ENCODE results near the gene CREBBP.

Gene CREBBP

DNA sequence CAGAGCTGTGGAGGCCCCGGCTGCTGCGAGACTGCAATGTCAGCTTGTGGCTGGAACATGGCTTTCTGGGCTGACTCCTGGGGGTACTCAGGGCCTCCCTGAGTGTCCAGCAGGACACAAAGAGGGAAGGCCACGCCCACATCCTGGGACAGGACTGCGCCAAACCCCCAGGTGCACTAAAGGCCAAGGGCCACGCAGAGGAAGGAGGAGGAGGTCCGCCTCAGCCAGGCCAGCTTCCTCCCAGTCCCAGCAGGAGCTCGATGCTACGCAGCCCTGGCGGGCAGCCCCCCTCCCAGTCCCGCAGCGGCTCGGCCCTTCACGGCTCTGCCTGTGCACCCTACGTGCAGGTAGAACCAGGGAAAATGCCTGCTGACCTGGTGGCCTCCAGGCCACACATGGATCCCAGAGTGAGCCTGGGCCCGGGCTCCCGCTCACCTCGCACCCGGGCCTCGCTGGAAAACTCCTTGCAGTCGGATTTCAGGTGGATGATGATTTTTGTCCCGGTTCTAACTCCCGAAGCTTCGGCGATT is 204.8 kb downstream of the CREBBP start:
- H3K9me3 ChIP-seq (replicated peaks in 1 of 2; ENCODE audit: control insufficient read depth in 2 of 2, insufficient read depth in 1 of 2, low read depth in 1 of 2, low read length in 2 of 2) = peaks cover 0 to 6% of the 10 kb centered on the region in 2 donors
- no peak overlapping the region for H3K18ac ChIP-seq (ENCODE audit: low read length)
- no CpG with 5 or more reads among the region's 24 CpGs for WGBS, 2 donors (ENCODE audit: extremely low coverage in 2 of 2, insufficient read length in 2 of 2, insufficient replicate concordance in 1 of 2)
- H3K9ac ChIP-seq (ENCODE audit: low read depth, low read length, poor library complexity) = peak overlapping the region; percentile 30
- peaks cover 61 to 95% of the 10 kb centered on the region in 2 donors for H3K36me3 ChIP-seq (replicated peaks in 1 of 2; ENCODE audit: control insufficient read depth in 2 of 2, insufficient read depth in 2 of 2, low read length in 2 of 2)
- H3K79me1 ChIP-seq (ENCODE audit: low read depth, low read length) = peaks cover 6% of the 10 kb centered on the region
- H4K8ac ChIP-seq (ENCODE audit: low read depth, low read length) = no peak overlapping the region
- no peak overlapping the region for H2AFZ ChIP-seq (ENCODE audit: low read length)
- H2BK15ac ChIP-seq (ENCODE audit: low read length) = no peak overlapping the region
- H2BK120ac ChIP-seq (ENCODE audit: low read depth, low read length) = no peak overlapping the region
- no peak overlapping the region for H3K4me3 ChIP-seq (ENCODE audit: low read length in 2 of 2)
- no peak overlapping the region for H2BK12ac ChIP-seq (ENCODE audit: low read length)
- no peak overlapping the region for H3K14ac ChIP-seq (ENCODE audit: low read length)
- peak overlapping the region; percentile 70 for H2BK5ac ChIP-seq (ENCODE audit: low read length)
- no peak overlapping the region for H3K4ac ChIP-seq (ENCODE audit: low read length)
- H3K4me2 ChIP-seq (ENCODE audit: insufficient read depth, low read length, poor library complexity, severe bottlenecking) = no peak overlapping the region
- DNase-seq (ENCODE audit: low spot score) = no peak
- H3K27ac ChIP-seq (replicated peaks; ENCODE audit: low read length) = no peak overlapping the region
- H4K91ac ChIP-seq (ENCODE audit: low read depth, low read length, poor library complexity) = no peak overlapping the region
- no peaks in the 10 kb centered on the region for H3K27me3 ChIP-seq (ENCODE audit: control insufficient read depth in 3 of 3, insufficient read depth in 3 of 3, low read depth in 1 of 3, low read length in 3 of 3)
- peak overlapping the region; percentile 14 for H3K23ac ChIP-seq (ENCODE audit: low read depth, low read length, poor library complexity)
- peaks cover 3 to 6% of the 10 kb centered on the region in 2 donors for H3K4me1 ChIP-seq (ENCODE audit: control insufficient read depth in 2 of 2, insufficient read depth in 1 of 2, low read depth in 1 of 2, low read length in 2 of 2)
- H2AK5ac ChIP-seq (ENCODE audit: low read depth, low read length) = peak overlapping the region; percentile 42

Data from neuronal stem cell (in vitro differentiated cells).